Subcutaneous adipose tissue (tissue), 4 donors: ENCODE data around the gene MORN3. TPM values are rescaled to one million over a fixed set of nuclear protein-coding genes. Genes with fewer than 3 reads are reported as not detected.

Experiments
- total RNA-seq, 4 donors: library from RNA; depleted of rRNA; stranded (reverse); fragments of >200 nt; gene quantifications; one replicate each; pipeline ENCODE4 v1.1.0, GENCODE V29; 2016
- TF ChIP-seq, protein P1 (sequence below): fragments of 450-650 bp; IDR thresholded peaks from one replicate; pipeline ENCODE4 v1.5.1; 2016; ENCODE audit warnings: low read depth, mild to moderate bottlenecking, control low read depth, antibody characterized with exemption, moderate library complexity

Gene MORN3
- total RNA-seq, 4 donors from 2014 or later = 1.3 TPM; not detected in 3

DNA sequence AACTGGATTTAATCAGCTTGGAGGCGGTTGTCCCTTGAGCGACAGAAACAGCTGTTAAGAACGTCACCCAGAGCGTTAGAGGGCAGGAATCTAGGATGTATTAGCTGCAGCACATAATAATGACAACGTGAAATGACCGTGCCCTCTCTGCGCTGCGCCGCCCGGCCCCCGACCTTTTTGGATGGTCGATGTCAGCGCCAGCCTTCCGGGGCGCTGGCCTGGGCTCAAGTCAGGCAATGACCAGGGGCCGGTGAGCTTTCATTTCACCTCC lies 42.7 kb upstream of the MORN3 start:
- TF ChIP-seq, protein P1, sequence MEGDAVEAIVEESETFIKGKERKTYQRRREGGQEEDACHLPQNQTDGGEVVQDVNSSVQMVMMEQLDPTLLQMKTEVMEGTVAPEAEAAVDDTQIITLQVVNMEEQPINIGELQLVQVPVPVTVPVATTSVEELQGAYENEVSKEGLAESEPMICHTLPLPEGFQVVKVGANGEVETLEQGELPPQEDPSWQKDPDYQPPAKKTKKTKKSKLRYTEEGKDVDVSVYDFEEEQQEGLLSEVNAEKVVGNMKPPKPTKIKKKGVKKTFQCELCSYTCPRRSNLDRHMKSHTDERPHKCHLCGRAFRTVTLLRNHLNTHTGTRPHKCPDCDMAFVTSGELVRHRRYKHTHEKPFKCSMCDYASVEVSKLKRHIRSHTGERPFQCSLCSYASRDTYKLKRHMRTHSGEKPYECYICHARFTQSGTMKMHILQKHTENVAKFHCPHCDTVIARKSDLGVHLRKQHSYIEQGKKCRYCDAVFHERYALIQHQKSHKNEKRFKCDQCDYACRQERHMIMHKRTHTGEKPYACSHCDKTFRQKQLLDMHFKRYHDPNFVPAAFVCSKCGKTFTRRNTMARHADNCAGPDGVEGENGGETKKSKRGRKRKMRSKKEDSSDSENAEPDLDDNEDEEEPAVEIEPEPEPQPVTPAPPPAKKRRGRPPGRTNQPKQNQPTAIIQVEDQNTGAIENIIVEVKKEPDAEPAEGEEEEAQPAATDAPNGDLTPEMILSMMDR = no peak

DNA sequence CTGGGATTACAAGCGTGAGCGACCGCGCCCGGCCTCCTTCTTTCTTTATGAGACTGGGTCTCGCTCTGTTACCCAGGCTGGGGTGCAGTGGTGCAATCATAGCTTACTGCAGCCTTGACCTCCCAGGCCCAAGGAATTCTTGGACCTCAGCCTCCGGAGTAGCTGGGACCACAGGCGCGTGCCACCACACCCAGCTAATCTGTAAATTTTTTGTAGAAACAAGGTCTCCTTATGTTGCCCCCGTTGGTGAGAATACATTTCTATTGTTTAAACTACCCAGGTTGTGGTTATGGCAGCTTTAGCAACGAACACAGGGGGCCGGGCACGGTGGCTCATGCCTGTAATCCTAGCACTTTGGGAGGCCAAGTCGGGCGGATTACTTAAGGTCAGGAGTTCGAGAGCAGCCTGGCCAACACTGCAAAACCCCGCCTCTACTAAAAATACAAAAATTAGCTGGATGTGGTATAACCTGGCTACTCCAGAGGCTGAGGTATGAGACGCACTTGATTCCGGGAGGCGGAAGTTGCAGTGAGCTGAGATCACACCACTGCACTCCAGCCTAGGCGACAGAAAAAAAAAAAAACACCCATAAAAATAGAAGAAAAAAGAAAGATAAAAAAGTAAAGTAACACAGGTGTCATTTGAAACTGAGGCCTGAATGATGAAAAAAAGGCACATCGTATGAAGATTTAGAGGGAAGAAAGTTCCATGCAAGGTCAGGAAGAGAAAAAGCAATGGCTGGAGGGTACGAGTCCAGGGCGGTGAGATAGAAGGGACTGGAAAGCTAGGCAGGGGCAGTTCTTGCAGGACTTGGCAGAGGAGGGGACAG lies 42.1 kb upstream of the MORN3 start:
- TF ChIP-seq, protein P1 = no peak

DNA sequence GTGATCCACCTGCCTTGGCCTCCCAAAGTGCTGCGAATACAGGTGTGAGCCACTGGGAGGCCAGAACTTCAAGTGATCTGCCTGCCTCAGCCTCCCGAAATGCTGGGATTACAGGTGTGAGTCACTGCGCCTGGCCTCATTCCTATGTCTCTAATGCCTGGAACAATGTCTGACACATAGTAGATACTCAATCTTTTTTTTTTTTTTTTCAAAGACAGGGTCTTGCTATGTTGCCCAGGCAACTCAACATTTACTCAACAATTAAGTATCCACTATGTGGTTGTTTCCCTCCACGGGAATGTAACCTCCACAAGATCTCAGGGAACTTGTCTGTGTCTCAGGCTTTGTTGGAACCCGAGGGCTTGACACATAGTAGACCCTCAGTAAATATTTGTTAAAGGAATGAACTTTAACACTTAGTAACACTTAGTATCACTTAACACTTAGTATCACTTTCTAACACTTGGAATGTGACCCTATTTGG lies 40.1 kb upstream of the MORN3 start:
- TF ChIP-seq, protein P1 = no peak

DNA sequence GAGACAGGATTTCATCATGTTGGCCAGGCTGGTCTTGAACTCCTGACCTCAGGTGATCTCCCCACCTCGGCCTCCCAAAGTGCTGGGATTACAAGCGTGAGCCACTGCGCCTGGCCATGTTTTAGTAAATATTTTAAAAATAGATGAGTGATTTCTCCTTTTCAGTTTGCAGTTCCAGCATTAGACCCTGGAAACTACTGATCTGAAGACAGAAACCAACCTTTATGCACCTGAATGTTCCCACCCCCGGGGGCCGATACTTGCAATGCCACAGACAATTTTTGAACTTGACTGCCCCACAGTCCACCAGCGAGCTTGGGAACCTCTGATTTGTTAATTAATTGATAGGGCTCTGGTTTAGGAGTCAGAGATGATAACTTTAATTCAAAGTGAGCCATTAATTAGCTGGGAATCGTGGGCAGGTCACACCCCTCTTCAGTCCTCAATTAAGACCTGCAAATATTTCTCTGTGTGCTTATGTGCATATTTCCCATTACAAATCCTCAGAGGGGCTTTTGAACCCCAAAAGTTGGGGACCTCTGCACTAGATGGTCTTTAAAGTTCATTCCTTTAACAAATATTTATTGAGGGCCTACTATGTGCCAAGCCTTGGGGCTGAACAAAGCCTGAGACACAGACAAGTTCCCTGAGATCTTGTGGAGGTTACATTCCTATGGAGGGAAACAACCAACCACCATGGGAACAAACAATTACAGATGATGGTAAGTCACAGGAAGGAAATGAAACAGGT lies 39.0 kb upstream of the MORN3 start:
- TF ChIP-seq, protein P1 = no peak

DNA sequence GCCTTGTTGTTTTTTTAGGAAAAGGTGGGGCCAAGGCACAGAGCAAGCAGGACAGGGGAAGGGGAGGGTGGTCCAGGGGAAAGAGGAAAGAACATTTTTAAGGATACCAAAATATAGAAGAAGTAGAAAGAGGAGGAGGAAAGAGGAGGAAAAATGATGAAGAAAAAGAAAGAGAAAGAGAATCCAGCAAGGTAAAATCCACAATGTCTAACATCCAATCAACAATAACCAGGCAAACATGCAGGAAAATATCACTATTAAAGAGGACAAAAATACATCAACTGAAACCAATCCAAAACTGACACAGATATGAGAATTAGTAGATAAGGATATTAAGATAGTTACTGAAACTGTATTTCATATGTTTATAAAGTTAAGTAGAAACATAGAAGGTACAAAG lies 36.1 kb upstream of the MORN3 start:
- TF ChIP-seq, protein P1 = no peak

DNA sequence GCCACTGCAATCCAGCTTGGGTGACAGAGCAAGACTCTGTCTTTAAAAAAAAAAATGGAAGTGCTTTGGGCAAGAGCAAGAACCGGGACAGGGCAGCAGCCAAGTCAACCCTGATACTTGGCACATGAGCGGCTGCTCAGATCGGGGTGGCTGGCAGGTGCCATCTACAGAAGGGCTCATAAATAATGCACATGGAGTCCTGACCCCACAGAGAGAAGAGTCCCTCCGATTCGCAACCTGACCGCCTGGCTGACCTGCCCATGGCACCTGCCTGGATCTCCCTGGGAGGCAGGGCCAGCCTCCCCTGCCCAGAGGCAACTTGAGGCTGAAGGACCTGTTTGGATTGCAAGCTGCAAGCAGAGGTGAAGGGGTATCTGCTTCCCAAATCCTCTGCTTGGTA lies 33.5 kb upstream of the MORN3 start:
- TF ChIP-seq, protein P1 = no peak

DNA sequence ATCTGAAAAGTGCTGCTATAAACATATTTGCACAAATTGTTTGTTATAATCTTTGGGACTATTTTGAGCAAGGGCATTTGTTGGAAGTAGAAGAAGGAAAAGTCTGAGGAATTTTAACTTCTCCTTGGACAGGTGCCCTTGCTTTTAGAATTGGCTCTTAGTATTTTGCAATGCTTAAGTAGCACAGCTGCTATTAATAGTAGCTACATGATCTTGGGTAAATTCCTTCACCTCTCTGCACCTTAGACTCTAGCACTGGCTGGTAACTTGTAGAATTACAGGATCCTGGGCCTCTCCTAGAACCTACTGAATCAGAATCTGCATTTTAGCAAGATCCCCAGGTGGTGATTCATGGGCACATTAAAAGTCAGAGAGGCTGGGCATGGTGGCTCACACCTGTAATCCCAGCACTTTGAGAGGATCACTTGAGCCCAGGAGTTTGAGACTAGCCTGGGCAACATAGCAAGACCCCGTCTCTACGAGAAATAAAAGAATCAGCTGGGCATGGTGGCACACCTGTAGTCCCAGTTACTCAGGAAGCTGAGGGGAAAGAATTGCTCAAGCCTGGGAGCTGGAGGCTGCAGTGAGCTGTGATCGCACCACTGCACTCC lies 32.3 kb upstream of the MORN3 start:
- TF ChIP-seq, protein P1 = no peak
